IPS-18c (cell line): ENCODE measurements around the gene SORCS2.

Experiments used
- H3K4me3 ChIP-seq: 2 replicates; pipeline ENCODE4 v1.7.0; 2013; ENCODE audit warnings: low read depth, mild to moderate bottlenecking, low read length, moderate library complexity; ENCODE audit not compliant: insufficient read depth
- H3K9me3 ChIP-seq: one replicate; pipeline ENCODE4 v1.6.1; 2013; ENCODE audit warnings: mild to moderate bottlenecking, low read length, moderate library complexity; ENCODE audit not compliant: control insufficient read depth, insufficient read depth

Gene SORCS2

DNA sequence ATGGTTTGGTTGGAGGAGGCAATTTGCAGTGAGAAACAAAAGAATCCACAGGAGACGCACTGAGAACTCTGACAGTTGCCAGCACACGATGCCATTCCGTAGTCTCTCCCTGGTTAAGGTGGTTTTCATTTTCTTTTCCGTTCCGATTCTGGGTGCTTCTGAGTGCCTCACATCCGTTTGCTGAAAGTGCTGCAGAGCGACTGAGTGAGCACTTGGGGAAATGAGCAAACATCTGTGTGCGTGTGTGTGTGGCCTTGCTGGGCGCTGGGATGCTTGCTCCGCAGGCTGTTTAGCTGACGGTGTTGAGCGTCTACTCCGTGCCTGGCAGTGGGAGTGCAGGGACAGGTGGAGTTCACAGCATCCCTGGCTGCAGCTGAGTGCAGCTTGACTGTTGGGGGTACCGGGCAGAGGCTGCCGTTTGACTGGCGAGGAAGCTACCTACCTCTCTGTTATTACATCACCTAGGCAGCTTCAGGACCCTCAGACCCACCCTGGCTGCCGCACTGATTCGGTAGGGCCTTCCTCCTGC, 49.3 kb downstream of the SORCS2 start:
- Histone ChIP-seq H3K4me3 (no peak overlapping the region), H3K9me3 (no peaks in the 10 kb centered on the region)

DNA sequence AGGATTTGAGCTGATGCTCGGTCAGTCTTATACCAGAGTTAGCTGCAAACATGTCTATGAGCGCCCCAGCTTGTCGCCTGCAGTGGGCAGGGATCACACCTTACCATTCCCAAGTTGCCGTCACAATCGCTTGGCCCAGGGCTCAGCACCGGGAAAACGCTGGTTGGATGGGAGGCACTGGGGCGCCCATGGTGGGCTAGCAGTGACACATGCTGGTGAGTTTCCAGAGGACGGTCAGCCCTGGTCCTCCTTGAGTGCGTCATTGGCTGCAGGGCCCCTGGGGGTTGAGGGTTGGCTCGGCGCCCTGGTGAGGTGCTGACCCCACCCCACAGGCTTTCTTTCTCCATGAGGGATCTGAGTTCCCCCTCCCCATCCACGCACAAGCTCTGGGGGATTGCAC, 50.4 kb downstream of the SORCS2 start:
- Histone ChIP-seq H3K9me3 (no peaks in the 10 kb centered on the region), H3K4me3 (no peak overlapping the region)

DNA sequence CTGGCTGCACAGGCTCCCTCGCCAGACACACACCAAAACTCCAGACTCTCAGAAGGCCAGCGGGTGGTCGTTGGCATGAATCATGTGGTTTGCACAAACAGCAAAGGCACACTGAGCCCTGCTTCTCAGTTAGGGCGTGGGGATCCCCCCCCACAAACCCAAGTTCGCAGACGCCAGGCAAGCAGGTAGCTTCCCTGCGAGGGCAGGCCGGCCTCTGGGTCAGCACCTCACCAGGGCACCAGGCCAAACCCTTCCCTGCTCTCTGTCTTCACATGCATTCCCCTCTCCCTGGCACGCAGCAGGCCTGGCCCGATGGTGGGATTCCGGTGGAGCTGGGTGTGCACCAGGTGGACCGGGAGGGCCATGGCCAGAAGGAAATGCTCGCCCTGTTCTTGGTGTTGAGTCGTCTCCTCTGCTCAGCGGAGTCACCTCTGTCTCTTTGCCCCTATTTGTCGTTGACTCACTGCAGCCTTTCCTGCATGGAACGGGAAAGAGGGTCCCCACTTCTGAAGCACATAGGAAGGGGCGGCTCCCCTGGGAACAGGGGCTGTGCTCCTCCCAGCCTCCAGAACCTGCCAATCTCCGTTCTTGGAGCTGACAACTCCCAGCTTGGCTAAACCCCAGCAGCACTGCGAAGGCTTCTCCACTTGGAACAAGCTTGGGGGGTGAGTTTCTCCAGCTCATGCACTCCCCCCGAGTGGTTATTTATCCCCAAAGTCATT, 51.4 kb downstream of the SORCS2 start:
- Histone ChIP-seq H3K4me3 (no peak overlapping the region), H3K9me3 (peaks cover 2% of the 10 kb centered on the region)

DNA sequence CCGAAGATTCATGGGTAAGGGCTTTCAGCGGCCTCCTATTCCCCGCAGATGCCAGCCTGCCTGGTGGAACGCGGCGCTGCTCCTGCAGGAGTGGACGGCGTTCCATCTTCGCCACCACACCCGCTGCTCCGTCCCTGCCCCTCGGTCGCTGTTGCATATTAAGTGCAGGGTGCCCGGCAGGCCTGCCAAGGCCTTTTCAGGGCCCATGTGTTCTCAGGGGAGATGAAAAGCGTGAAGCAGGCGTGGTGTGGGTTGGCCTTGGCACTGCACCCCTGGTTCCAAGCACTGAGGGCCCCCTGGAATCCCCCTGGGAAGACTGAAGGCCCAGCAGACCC, 52.0 kb downstream of the SORCS2 start:
- Histone ChIP-seq H3K9me3 (peaks cover 2% of the 10 kb centered on the region), H3K4me3 (no peak overlapping the region)

DNA sequence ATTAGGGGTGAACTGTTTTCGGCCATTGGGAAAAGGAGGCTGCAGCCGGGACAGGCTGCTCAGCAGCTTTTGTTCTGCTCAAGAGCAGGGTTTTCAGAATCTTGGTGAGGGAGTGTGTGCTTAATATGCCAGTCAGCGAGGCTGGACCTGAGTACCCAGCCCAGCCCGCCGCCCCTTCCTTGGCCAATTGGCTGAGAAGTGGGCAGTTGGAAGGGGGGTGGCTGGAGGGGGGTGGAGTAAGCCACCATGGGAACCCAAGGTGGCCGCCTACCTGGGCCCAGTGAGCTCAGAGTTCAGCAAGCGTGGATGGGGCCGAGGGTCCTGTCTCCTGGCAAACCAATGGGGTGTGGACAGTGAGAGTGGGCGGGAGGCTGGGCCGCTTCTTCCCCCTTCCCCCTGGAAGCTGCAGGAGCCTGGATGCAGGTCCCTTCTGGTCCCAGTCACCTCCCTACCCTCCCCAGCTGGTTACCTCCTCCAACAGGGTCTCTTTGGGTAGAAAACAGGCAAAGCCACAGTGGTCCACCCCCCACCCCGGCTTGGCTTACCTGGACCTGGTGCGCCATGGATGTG, 52.5 kb downstream of the SORCS2 start:
- Histone ChIP-seq H3K4me3 (no peak overlapping the region), H3K9me3 (peaks cover 2% of the 10 kb centered on the region)

DNA sequence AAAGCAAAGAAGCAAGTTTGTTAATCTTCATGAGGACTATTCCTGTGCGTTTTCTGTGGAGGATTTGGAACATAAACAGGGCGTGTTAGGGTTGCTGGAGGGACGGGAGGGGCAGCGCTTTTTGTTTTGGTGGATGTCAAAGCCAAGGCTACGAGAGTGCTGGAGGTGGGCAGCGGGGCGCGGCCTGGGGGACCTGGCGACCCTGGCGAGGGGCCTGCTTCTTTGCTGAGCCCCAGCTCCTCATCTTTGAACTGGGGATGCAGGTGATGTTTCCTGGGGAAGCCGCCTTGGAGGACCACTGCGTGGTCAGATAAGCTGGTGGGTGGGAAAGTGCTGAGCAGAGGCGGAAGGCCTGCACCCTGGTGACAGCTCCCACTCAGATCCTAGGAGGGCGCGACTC, 55.2 kb downstream of the SORCS2 start:
- Histone ChIP-seq H3K4me3 (no peak overlapping the region), H3K9me3 (peaks cover 2% of the 10 kb centered on the region)

DNA sequence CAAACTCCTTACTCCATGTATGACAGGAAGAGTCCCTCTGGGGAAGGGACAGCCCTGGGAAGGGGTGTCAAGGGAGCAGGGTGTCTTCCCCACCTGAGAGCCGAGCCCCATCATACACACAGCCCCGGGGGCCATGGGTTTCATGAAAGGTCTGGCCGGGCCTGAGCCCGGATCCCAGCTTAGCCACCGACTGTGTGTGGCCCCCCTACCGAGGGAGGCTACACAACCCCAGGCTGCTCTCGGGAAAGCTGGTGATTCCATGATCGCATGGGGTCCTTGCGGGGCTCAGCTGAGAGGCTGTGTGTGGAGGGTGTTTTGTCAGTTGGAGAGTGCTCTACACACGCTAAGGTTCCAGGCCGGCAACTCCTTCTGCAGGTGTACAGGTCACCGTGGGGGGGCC, 55.6 kb downstream of the SORCS2 start:
- Histone ChIP-seq H3K4me3 (no peak overlapping the region), H3K9me3 (peaks cover 2% of the 10 kb centered on the region)

DNA sequence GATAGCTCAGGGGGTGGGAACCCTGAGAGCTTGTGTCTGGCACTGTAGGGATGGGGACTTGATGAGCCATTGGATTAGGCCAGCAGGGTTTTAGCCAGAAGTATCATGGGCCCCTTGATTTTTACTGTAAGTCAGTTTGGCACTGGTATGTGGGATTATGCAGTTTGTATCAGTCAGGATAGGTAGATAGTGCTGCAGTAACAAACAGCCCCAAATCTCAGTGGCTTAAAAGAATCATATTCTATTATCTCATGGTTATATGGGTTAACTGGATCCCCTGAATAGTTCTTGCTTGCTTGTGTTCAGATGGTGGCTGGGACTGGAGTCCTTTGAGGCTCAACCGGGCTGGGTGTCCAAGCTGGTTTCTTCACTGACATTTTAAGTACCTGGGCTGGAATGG, 56.5 kb downstream of the SORCS2 start:
- H3K4me3 ChIP-seq: no peak overlapping the region

DNA sequence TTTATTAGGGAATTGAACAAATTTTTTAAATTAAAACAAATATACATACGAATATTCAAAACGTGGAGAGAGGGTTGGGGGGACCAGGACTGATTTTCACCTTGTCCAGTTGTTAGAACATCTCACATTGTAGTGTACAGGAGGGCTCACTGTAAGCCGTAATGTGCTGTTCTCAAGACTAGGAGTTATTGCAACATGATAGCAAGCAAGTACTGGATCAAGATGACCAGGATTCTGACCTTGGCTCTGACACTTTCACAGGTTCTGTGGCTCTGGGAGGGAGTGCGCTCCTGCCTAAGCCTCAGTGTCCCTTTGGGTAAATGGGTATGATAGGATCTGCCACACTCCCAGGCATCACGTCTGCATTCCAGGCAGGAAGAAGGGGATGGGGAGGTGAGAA, 59.0 kb downstream of the SORCS2 start:
- H3K4me3 ChIP-seq: no peak overlapping the region

More for the DNA sequence above, 56.5 kb downstream of the SORCS2 start:
- H3K9me3 ChIP-seq: peaks cover 2% of the 10 kb centered on the region

DNA sequence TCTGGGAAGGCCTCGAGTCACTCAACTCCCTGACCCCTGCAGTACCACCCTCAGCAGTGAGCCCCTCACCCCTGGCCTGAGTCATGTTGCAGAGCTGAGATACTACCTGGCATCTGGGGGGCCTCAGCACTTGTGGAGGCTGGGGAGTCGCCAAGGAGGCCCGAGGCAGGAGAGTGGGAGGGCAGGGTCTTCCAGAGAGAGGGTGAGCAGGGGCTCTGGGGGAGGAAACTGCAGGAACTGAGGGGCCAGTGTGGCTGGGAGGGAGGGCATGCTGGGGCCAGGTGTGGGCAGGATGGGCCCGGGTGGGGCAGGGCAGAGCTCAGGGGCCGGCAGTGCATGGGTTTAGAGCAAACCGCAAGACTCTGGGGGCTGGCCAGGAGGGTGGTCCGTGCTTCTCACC, 59.7 kb downstream of the SORCS2 start:
- H3K4me3 ChIP-seq: no peak overlapping the region

More for the DNA sequence above, 59.0 kb downstream of the SORCS2 start:
- H3K9me3 ChIP-seq: peaks cover 2% of the 10 kb centered on the region

DNA sequence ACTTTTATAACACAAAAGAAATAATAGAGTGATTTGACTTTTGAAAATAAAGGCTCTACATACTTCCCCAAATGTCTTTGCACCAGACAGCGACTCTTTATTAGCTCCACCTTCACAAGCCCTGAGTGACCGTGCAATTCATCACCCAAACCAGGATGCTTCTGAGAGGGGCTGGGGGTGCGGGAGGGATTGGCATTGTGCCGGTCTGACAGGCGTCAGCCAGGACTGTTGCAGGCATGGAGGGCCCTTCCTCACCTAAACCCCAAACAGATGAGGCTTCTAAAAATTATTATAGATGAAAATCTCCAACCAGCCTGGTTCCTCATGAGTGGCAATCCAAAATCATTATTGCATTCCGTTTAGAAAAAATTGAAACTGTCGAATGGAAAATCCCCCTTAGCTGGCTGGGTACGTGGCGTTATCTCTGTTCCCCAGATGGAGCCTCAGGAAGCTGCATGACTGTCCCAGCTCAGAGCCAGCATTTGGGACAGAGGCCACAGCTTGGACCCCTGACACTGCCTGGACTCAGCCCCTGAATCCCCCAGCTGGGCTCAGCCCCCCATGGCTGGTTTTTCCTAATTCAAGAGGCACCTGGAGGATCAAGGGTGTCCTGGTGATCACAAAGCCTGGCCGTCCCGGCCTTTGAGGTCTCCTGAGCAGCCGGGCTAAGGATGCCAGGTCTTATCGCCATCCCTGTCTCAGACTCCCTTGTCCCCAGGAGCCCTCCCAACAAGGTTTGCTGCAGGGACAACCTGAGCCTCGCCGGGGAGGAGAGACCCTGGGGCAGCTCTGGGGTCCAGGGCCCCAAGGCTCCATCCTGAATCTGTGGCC, 60.4 kb downstream of the SORCS2 start:
- H3K9me3 ChIP-seq: peaks cover 2% of the 10 kb centered on the region
- no peak overlapping the region for H3K4me3 ChIP-seq

More for the DNA sequence above, 59.7 kb downstream of the SORCS2 start:
- H3K9me3 ChIP-seq: peaks cover 2% of the 10 kb centered on the region

DNA sequence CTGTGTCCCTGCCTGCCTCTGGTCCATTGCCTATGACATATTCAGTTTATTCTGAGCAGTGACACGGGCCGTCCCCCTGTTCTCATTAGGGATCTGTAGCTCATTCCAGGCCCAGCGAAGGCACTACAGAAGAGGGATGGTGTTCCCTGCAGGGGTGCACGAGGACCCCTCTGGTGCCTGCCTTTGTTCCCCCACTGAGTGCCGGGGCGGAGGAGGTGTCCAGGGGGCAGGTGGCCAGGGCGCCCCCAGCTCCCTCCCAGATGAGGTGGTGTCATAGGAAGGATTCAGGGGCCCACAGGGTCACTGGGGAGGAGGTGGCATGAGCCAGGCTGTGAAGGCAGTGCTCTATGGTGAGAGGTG, 61.0 kb downstream of the SORCS2 start:
- no peak overlapping the region for H3K4me3 ChIP-seq
- H3K9me3 ChIP-seq: no peaks in the 10 kb centered on the region

DNA sequence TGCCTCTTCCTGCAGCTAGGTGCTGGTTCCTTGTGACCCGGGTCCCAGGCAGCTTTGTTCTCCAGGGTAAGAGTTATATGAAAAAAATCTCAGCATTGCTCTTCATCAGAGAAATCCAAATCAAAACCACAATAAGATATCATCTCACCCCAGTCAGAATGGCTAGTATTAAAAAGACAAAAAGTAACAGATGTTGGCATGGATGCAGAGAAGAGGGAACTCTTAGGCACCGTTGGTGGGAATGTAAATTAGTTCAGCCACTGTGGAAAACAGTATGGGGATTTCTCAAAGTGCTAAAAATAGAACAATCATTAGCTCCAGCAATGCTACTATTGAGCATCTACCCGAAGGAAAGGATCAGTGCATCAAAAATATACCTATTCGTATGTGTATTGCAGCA, 61.5 kb downstream of the SORCS2 start:
- no peak overlapping the region for H3K4me3 ChIP-seq

DNA sequence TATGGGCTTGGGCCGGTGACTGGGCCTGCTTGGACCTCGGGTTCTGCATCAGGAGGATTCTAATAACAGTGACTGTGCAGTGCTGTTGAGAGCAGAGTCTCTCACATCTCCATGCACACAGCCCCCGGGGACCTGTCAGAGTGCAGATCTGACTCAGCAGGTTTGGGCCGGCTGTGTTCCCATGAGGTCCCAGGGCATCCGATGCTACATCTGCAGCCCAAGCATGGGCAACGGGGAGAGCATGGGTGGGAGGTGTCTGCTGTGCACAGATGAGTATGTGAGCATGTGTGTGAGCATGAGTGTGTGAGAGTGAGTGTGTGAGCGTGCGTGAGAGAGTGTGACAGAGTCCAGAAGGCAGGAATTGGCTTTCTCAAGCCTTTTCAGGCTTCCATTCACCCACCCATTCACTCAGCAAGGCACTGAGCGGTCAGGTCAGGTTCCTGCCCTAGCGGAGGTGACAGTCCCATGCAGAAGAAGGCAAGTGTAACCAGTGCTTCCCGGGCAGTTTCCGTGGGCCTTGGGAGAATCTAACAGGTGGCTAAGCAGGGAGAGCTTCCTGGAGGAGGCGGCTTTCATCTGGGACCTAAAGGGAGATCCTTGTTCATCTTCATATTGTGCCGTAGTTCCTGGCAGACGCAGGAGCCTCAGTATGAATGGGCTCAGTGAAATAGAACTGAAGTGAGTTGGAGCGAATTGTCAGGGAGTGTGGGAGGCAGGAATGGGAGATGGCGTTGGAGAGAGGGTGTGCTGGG, 62.6 kb downstream of the SORCS2 start:
- H3K4me3 ChIP-seq: no peak overlapping the region
- H3K9me3 ChIP-seq: no peaks in the 10 kb centered on the region

More for the DNA sequence above, 61.5 kb downstream of the SORCS2 start:
- H3K9me3 ChIP-seq: no peaks in the 10 kb centered on the region

DNA sequence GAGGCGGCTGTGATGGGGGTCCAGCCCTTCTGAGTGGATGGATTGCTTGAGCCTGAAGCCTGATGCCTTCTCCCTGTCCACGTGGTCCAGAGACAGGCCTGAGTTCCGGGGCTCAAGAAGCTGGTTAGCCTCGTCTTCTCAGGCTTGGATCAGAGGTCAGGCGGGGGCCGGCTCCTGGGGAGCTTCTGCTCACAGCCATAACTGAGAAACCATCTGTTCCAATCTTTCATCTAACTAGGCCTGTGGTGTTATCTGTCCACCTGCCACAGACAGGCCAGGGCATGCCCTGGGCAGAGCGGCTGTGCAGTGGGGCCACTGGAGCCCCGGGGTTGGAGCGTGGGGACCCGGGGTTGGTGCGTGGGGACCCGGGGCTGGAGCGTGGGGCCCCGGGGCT, 63.1 kb downstream of the SORCS2 start:
- Histone ChIP-seq H3K9me3 (no peaks in the 10 kb centered on the region), H3K4me3 (no peak overlapping the region)

DNA sequence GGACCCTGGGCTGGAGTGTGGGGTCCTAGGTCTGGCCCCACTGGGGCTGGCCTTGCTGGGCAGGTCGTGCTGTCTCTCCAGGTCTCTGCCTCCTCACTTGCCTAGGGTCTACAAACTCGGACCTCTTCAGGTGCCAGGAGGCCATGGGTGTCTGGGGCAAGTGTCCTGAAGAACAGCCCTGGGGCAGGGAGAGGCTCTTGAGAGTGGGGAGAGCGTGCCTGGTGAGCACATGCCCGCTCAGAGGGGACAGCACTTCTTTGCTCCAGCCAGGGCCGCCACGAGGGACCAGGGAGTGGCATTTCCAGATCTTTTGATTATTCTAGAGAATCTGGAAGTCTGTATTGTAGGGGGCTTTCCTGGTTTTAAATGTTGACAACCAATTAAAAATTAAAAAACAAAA, 63.7 kb downstream of the SORCS2 start:
- Histone ChIP-seq H3K9me3 (no peaks in the 10 kb centered on the region), H3K4me3 (no peak overlapping the region)

DNA sequence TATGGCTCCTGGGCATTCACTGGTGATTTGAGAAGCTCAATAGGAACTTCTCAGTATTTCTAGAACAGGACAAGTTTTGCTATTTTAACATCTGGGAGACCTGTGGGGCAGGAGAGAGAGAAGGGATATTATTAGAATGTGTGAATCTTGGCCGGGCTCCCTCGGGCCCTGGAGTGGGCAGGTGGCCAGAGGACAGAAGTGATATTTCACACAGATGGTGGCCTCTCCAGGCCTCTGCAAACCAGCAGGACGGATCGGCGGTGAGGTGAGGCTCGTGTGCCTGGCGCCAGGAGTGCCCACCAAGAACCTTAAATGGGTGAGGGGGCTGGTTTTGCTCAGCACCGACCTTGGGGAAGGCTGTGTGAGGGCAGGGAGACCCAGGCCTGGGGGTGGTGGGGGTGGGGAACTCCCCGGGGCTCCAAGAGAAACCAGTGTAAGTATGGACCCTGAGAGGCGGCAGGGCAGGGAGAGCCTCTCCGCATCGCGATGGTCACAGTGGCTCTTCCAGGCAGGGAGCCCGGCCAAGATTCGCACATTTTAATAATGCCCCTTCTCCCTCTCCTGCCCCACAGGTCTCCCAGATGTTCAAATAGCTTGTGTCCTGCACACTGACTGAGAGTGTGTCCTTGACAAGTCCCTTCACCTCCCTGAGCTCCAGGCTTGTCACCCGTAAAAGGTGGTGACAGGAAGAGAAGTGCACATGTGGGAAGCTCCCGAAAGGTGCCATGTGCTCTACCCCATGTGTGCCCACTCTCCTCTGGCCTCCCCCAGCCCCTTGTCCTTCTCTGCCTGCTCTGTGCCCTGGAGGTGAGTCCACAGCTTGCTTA, 64.9 kb downstream of the SORCS2 start:
- peaks cover 2% of the 10 kb centered on the region for H3K9me3 ChIP-seq
- H3K4me3 ChIP-seq: no peak overlapping the region
